DOHH2 (cell line): ENCODE results near the gene JAM2.
A peak's percentile ranks its signal among the peaks of the same experiment; 100 is the strongest.

Experiments used
- H3F3A ChIP-seq: fragments of 200-600 bp; sonication (generic), shearing (Covaris generic); 2 replicates; pipeline ENCODE4 v1.6.0; 2016; ENCODE audit warnings: antibody characterized with exemption, mild to moderate bottlenecking; ENCODE audit not compliant: control insufficient read depth, insufficient read depth
- H3K27ac ChIP-seq: fragments of 200-600 bp; sonication (generic); 2 replicates; pipeline ENCODE4 v1.5.1; 2014; ENCODE audit warnings: low read depth, mild to moderate bottlenecking, low read length, moderate library complexity
- H3K27me3 ChIP-seq: fragments of 200-600 bp; sonication (generic); 2 replicates; pipeline ENCODE4 v1.6.1; 2014; ENCODE audit warnings: mild to moderate bottlenecking, low read length, mixed read lengths; ENCODE audit not compliant: control insufficient read depth
- H3K36me3 ChIP-seq: fragments of 200-600 bp; sonication (generic); 2 replicates; pipeline ENCODE4 v1.6.1; 2014; ENCODE audit warnings: mild to moderate bottlenecking, low read length, moderate library complexity, mixed read lengths; ENCODE audit not compliant: control insufficient read depth
- H3K4me1 ChIP-seq: fragments of 200-600 bp; sonication (generic); 2 replicates; pipeline ENCODE4 v1.6.1; 2014; ENCODE audit warnings: mild to moderate bottlenecking, low read length, mixed read lengths; ENCODE audit not compliant: control insufficient read depth
- H3K4me2 ChIP-seq: fragments of 200-600 bp; sonication (generic); 2 replicates; pipeline ENCODE4 v1.6.0; 2014; ENCODE audit warnings: mild to moderate bottlenecking, low read length, moderate library complexity
- H3K4me3 ChIP-seq: fragments of 200-600 bp; sonication (generic); 2 replicates; pipeline ENCODE4 v1.5.1; 2014; ENCODE audit warnings: mild to moderate bottlenecking, low read length, mixed read lengths
- H3K79me2 ChIP-seq: fragments of 200-600 bp; sonication (generic); 2 replicates; pipeline ENCODE4 v1.6.1; 2014; ENCODE audit warnings: mild to moderate bottlenecking, low read length, mixed read lengths; ENCODE audit not compliant: control insufficient read depth
- H3K9me2 ChIP-seq: fragments of 200-600 bp; sonication (generic); replicated peaks from 2 replicates; pipeline ENCODE4 v1.6.1; 2014; ENCODE audit warnings: mild to moderate bottlenecking, low read length, mixed read lengths; ENCODE audit not compliant: control insufficient read depth
- H3K9me3 ChIP-seq: fragments of 200-600 bp; sonication (generic); 2 replicates; pipeline ENCODE4 v1.6.1; 2014; ENCODE audit warnings: antibody characterized with exemption, low read length, mixed read lengths; ENCODE audit not compliant: control insufficient read depth, insufficient read depth
- H4K20me1 ChIP-seq: fragments of 200-600 bp; sonication (generic); 2 replicates; pipeline ENCODE4 v1.6.0; 2014; ENCODE audit warnings: low read depth, mild to moderate bottlenecking, antibody characterized with exemption, low read length, moderate library complexity; ENCODE audit not compliant: control insufficient read depth, insufficient read depth
- CTCF ChIP-seq: fragments of 200-600 bp; sonication (generic); IDR thresholded peaks from one replicate; pipeline ENCODE4 v1.5.1; 2014; ENCODE audit warnings: antibody characterized with exemption, mild to moderate bottlenecking, low read depth, low read length; ENCODE audit not compliant: poor library complexity, severe bottlenecking
- EZH2phosphoT487 ChIP-seq: fragments of 200-600 bp; sonication (generic); IDR thresholded peaks from 2 replicates; pipeline ENCODE4 v1.6.1; 2017; ENCODE audit warnings: borderline replicate concordance, mild to moderate bottlenecking, antibody characterized with exemption, low read length, moderate library complexity, mixed read lengths

The JAM2 gene

GRCh38 chr21:25640943-25641292, 1.9 kb downstream of the JAM2 start:
- H3K4me2 ChIP-seq, result peak overlapping the region; percentile 68
- TF ChIP-seq EZH2phosphoT487 (no peak), CTCF (no peak)
- H3K27me3 ChIP-seq, result peaks cover 7% of the 10 kb centered on the region
- no peaks in the 10 kb centered on the region for H3K36me3 ChIP-seq
- H4K20me1 ChIP-seq, result no peaks in the 10 kb centered on the region
- H3K4me3 ChIP-seq, result no peak overlapping the region; the same call in 1 of the 2 replicates
- H3K27ac ChIP-seq, result no peak overlapping the region
- H3F3A ChIP-seq, result peaks cover 7% of the 10 kb centered on the region; the same call in 1 of the 2 replicates
- no peaks in the 10 kb centered on the region for H3K9me3 ChIP-seq
- H3K9me2 ChIP-seq, result no peaks in the 10 kb centered on the region
- H3K79me2 ChIP-seq, result no peaks in the 10 kb centered on the region
- H3K4me1 ChIP-seq, result peaks cover 26% of the 10 kb centered on the region

DNA sequence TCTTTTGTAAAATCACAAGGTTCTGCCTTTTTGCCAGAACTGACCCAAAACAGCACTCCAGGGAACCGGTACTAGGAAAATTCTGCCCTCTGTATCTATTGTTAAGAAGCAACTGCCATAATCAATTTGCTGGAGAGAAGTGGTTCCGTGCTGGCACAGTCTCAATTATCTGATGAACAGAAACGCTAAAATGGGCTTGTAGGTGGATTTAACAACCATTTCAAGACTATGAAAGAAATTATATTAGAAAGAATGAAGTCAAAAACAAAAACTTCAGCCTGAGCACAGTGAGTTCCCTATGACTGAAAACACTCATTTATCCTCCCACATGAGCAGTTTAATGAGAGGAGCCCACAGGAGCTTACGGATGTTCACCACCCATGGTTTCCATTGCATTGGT, 4.4 kb downstream of the JAM2 start:
- Histone ChIP-seq H3F3A (peaks cover 7% of the 10 kb centered on the region; the same call in 1 of the 2 replicates), H3K4me2 (no peak overlapping the region), H3K4me1 (peaks cover 23% of the 10 kb centered on the region), H3K27ac (no peak overlapping the region), H3K4me3 (no peak overlapping the region), H3K9me2 (no peaks in the 10 kb centered on the region), H3K79me2 (no peaks in the 10 kb centered on the region), H3K36me3 (no peaks in the 10 kb centered on the region), H3K27me3 (peaks cover 7% of the 10 kb centered on the region), H3K9me3 (no peaks in the 10 kb centered on the region), H4K20me1 (no peaks in the 10 kb centered on the region)
- TF ChIP-seq CTCF, result no peak
- no peak for TF ChIP-seq EZH2phosphoT487

GRCh38 chr21:25646474-25646873, 7.4 kb downstream of the JAM2 start:
- Histone ChIP-seq H3K27me3 (no peaks in the 10 kb centered on the region), H3K27ac (no peak overlapping the region), H3K79me2 (no peaks in the 10 kb centered on the region), H3K9me3 (no peaks in the 10 kb centered on the region), H4K20me1 (no peaks in the 10 kb centered on the region), H3K4me3 (no peak overlapping the region), H3F3A (no peaks in the 10 kb centered on the region), H3K9me2 (no peaks in the 10 kb centered on the region), H3K36me3 (no peaks in the 10 kb centered on the region), H3K4me2 (no peak overlapping the region), H3K4me1 (peaks cover 7% of the 10 kb centered on the region)
- TF ChIP-seq CTCF (no peak), EZH2phosphoT487 (no peak)

GRCh38 chr21:25647647-25648046, 8.6 kb downstream of the JAM2 start:
- no peaks in the 10 kb centered on the region for H3K9me3 ChIP-seq
- no peaks in the 10 kb centered on the region for H3K79me2 ChIP-seq
- H3K9me2 ChIP-seq, result no peaks in the 10 kb centered on the region
- H3K4me1 ChIP-seq, result peaks cover 7% of the 10 kb centered on the region
- H3K36me3 ChIP-seq, result no peaks in the 10 kb centered on the region
- no peak overlapping the region for H3K4me3 ChIP-seq
- no peaks in the 10 kb centered on the region for H3K27me3 ChIP-seq
- H3K27ac ChIP-seq, result no peak overlapping the region
- no peak for TF ChIP-seq EZH2phosphoT487
- TF ChIP-seq CTCF, result no peak
- no peaks in the 10 kb centered on the region for H4K20me1 ChIP-seq
- H3K4me2 ChIP-seq, result peak overlapping the region; percentile 27
- H3F3A ChIP-seq, result no peaks in the 10 kb centered on the region
